HG03442 (cell line): Measurements from ENCODE around the gene AIMP1.
"Not testable (repeated sequence)": the region's sequence is repeated elsewhere in the genome, so short reads cannot be mapped to it uniquely, and the experiment has no call there.

Experiments used
- ATAC-seq: cut with Tn5 transposase; IDR thresholded peaks from one replicate; pipeline ENCODE4 v1.9.1; 2021; ENCODE audit warnings: mild to moderate bottlenecking, moderate library complexity; ENCODE audit not compliant: unreplicated experiment

AIMP1 gene

DNA sequence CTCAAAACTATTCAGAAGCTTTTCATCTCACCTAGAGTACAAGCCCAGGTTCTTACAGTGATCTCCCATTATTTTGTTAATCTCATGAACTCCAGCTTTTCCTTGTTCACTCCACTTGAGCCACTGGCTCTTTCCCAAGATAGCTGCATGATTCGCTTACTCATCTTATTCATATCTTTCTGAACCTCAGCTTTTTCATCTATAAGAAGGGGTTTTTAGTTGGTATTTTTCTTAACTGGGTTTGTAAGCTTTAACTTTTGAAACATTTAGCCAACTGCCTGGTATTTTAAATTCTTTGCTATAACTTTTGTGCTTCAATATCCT is 28.3 kb downstream of the AIMP1 start:
- no peak for ATAC-seq

DNA sequence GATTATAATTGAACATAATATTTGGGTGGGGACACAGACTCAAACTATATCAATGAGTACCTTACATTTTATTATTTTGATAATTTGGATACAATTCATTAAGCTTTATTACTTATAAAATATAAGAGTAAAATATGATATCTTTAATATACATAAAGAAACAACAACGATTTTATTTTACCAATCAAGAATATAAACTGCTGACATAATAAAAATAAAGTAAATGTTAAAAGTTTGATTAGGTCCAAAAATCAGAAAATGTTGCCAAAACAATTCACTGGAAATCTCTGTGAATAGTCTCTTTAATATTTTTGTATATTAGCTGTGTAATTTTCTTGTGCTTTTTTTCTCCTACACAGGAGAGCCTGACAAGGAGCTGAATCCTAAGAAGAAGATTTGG is 30.8 kb downstream of the AIMP1 start:
- ATAC-seq, result no peak

DNA sequence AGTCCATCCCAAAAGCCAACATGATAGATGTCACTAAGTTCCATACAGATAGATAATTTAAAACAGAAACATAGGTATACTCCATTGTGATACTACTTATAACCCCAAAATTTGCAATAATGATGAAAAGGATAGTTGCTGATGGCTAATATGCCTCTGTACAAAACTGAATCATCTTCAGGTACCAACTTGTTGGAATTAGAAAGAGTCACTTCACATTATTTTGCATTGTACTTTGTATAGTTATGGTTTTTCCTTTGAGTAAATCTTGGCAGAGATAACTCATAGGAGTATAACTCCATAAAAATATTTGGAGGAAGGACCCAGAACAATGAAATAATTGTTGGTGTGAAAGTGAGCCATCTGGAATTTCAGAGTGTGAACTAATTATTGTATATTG is 34.7 kb downstream of the AIMP1 start:
- no peak for ATAC-seq

DNA sequence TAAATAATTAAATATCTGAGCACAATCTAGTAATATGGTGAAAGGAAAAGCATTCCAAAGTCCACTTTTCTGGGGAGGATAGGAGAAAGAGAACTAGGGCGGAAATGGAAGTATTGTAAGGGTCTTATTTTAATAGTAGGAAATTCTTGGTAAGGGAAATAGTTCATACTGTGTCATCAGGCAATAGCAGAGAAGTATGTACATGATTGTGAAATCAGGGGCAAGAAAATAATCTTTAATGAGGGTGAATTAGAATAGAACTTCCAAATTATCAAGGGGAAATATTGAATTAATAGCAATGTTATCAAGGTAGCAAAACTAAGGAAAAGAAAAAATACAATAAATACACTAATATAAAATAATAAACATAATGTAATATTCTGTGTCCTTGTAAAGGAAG is 37.4 kb downstream of the AIMP1 start:
- ATAC-seq, result no peak

DNA sequence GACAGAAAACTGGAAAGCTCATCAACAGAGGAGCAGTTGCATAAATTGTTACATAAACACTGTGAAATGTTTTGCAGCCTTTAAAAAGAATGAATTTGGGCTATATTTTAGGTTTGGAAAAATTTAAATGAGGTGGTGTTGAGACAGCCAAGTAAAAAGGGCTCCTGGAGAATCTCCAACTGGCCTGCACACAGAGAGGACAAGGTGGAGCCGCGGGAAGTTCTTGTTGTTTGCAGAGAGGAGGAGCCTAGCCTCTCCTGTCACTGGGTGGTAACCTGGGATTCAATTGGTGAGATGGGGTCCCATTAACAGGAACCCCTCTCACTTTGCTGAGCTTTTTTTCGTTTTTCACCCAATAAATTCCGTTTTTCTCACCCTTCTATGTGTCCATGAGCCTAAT is 38.8 kb downstream of the AIMP1 start:
- ATAC-seq, result no peak

DNA sequence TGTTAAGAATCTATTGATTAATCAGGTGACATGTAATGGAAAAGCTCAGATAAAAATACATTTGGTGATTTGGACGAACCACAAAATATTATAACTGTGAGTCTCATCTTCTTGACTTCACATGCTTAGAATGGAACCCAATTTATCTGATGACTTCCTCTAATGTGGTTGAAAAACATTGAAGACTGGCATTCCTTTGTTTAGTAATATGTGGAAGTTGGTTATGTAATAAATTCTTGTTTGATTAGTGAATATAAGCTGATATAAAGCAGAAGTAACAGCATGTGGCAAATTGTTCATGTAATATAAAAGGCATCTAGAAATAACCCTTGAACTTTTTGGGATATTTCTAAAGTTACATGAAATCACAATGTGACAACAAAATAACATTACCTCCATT is 42.5 kb downstream of the AIMP1 start:
- no peak for ATAC-seq

DNA sequence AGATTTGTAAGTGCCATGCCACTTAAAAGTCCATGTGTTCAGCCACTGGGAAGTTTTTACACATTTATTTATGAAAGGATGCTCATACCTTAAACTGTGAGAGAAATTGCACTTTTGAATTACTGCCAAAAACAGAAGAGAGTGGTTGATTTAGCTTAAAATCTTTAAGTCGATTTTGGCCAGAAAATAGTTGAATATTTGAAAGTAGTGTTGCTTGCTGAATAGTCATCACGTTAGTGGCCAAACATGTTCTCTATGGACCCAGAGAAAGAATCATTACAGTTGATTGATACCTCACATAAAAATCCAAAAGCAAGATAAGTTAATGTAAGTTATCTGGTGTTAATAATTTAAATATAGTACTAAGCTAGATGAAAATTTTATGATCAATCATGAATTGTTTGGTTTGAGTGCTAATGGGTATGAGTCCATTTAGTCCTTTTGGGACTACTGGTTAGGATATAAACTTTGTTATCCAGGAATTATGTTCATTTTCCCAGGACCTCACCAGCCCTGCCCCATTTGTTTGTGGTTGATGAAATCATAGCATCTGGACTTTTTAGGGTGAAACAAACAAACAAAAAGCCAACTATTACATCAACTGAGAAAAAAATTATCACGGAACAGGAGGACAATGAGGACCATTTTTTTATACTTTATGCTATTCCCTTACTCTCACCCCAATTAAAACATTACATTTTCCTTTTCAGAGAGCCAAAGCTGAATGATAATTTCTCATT is 45.9 kb downstream of the AIMP1 start:
- no peak for ATAC-seq

DNA sequence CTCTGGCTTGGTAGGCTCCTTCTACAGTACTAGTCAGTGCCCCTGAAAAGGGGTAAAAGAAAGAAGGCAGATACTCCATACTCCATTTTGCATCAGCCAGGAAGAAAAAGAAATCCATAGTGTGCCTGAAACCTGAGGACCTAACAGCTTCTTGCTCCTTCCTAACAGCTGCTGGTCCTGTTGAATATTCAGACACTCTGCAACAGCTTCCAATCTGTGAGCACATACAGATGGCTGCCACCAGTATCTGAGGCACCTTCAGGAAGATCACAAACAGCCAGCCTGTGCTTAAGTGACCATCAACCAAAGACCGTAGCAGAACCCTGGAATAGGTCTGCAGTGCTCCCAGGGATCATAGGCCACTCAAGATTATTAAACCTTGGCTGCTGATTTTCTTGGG is 47.9 kb downstream of the AIMP1 start:
- ATAC-seq, result no peak

DNA sequence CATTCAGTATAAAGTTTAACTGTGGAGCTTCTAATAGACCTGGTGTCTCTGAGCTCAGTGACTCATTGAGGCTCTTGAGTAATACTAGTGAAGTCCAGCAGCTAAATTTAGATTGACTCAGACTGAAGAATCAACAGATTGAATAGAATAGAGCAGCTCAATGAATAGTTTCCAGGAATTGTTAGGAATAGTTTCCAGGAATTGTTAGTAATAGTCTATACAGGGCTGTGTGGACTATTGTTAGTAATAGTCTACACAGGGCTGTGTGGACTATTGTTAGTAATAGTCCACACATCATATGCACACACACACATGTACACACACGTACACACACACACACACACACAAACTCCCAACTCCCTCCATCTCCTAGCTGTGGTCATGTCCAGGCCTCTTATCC is 49.3 kb downstream of the AIMP1 start:
- ATAC-seq, result no peak

DNA sequence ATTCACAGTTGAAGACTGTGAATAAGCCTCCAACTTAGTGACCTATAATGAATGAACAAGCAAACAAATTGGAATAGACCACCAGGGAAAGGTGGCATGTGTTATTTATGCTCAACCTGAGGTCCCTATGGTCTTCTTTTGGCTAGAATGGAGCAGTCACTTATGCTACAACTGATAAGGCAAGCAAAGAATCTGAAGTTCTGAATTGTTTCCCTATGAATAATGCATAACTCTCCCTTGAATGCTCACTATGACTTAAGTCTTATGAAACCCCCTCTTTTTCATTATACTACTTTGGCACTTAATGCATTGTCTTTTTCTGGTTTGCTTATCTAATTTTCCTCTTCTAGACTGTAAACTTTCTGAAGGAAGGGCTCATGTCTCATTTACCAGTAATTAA is 49.7 kb downstream of the AIMP1 start:
- ATAC-seq, result no peak

DNA sequence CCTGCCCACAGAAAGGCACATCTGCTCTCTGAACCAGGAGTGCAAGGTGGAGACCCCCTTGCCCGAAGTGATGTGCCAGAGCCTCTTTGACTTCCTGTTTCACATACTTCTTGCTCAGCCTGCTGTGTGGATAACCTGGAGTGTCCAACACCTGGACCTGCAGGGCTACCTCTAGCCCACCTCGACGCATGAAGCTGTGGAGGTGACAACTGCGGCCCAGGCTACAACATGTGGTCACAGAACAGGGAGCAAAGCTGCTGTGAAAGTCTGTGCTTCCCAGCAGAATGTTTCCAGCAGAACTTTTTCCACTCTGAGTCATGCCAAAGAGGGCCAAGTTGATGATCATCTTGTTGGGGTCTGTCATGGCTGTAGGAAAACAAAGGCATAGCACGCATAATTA is 50.7 kb downstream of the AIMP1 start:
- no peak for ATAC-seq

DNA sequence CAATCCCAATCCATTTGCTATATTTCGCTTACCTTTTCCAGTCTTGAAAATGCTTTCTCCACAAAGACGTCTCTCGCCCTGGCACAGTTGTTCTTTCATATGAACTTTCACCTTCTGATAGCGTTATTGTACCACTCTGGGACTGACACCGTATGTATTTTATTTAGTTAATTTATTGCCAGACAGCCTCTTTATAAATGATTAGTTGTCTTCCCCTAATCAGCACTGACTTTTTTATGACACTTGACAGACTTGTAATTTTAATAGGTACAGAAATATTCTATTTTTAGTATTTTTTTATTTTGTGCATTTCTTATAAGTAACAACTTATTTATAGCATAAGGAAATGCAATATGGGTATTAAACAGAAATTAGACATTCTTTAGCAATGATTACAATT is 52.3 kb downstream of the AIMP1 start, which contains the start of gene GIMD1:
Gene GIMD1 (minus strand): TSS at position 101 of the 400 bp plus-strand sequence. CDS start 1,343 bp downstream, outside the sequence.
- ATAC-seq, result no peak

DNA sequence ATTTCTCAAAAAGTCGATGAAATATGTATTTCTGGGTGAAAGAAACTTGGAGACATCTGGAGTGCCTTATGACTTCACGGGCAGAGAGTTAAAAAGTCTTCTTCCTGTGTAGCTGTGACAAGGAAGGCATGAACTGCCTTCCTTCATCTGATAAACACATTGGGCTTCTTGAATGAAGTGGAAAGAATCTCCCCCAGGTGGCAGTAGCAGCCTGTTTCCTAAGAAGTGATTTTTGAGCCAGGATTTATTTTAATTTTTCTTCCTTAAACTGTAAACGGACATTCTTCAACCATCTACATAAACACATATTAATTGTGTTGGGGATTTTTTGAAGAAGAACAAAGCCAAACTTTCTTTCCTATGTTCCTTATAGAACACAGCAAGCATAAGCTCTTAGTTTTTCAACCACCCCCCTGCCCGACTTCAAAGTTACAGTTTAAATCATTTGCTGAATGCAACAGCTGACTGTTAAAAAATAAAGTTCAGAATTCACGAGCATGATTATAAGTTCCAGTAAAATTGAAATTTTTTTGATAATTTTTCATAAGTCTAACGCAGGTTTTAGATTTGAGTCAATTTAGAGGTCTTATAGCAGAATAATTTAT is 53.2 kb downstream of the AIMP1 start:
- ATAC-seq, result peak; percentile 80

DNA sequence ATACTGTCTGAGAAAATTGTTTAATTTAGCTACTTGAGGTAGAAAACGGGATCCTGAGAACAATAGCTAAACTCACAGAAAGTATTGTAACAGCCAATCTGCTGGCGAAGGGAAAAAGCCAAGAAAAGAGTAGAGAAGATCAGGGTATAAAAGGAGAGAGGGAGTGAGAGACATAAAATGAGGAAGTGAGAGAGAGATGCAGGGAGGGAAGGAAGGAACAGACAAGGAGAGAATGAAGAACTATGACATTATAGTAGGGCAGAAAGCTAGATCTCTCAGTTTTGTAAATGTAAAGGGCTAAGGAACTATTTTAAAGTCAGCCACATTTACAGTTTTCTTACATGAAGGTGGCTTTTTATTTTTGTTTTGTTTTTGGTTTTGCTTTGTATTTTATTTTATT is 53.9 kb downstream of the AIMP1 start:
- no peak for ATAC-seq

DNA sequence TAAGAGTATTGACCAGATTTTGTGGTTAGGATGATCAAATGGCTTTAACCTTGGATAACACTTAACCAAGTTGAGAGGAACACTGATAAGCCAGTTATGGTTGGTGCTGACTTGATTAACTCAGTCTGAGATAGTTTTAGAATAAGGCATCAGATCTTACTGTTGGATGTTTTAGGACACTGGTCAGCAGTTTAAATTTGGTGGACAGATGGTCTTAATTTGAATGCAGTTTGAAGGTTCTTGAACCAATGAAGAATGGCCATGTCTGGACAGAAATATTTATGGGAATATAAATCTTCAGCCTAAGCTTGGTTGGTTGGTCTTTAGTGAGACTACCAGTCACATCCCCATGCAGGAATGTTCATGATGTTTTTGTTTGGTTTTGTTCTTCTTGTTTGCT is 54.8 kb downstream of the AIMP1 start:
- no peak for ATAC-seq

DNA sequence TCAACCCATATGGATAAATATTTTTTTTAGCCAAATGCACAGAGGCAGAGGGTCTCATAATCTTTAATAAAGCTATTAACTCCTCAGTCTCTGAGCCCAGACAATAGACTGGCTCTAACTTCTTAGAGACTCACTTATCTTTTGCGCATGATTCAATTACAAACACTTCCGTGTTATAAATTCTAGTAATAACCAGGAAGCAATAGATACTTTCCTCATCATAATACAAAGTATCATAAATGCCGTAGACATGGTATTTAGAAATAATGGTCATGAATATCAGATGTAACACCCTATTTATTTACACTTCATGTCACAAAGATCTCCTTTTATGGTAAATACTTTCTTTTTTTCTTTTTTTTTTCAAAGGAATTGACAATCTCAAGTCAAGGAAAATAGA is 56.7 kb downstream of the AIMP1 start:
- ATAC-seq, result no peak

DNA sequence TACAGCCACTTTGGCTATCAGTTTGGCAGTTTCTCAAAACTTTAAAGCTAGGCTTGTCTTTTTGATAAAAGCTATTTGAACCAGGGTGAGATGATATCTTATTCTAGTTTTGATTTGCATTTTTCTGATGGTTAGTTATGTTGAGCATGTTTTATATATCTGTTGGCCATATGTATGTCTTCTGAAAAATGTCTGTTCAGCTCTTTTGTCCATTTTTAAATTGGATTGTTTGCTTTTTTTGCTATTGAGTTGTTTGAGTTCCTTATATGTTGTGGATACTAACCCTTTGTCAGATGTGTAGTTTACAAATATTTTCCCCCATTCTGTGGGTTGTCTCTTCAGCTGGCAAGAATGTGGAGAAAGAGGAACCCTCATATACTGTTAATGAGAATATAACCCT is 63.8 kb downstream of the AIMP1 start:
- ATAC-seq, result no peak

DNA sequence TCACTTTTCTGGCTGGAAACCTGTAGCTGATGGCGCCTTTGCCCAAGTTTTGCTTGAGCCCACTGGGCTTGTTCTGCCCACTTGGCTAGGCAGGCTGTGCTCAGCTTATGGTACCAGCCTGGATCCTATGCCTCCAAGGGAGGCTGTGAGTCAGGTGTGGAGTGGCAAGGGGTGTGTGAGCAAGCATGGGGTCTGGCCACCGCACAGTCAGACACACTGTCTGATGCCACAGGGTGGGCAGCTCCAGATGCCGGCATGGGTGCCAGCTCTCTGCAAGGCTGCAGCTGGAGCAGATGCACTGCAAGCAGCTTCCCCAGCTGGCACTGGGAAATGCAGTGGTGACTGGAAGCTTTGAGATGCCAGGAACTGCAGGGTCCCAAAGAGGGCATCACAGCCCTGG is 68.5 kb downstream of the AIMP1 start:
- ATAC-seq, result no peak

DNA sequence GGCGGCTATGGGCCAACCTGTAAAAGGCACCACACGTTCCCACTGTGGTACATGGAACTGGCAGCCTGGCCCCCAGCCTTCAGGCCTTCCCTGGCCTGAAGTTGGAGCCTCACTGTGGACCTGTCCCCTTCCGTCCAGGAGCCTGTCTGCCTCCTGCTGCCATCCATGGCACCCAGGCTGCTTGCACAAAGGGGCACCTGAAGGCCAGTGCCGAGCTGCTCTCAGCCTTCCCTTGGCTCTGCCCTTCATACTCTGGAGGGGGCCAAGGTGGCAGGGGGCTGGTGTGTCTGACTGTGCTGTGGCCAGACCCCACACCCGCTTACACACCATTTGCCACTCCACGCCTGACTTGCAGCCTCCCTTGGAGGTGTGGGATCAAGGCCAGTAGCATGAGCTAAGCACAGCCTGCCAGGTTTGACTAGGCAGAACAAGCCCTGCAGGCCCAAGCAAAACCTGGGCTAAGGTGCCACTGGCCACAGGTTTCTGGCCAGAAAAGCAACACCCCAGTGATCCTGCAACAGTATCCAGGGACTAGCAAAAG is 69.6 kb downstream of the AIMP1 start:
- no peak for ATAC-seq

DNA sequence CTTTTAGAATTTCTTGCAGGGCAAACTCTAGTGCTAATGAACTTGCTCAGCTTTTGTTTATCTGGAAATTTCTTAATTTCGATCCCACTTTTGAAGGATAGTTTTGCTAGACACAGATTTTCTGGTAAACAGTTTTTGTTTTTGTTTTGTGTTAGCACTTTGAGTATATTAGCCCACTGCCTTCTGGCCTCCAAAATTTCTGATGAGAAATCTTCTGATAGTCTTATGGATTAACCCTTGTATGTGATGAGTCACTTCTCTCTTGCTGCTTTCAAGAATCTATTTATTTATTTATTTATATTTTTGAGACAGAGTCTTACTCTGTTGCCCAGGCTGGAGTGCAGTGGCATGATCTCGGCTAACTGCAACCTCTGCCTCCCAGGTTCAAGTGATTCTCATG is 79.2 kb downstream of the AIMP1 start:
- no peak for ATAC-seq

DNA sequence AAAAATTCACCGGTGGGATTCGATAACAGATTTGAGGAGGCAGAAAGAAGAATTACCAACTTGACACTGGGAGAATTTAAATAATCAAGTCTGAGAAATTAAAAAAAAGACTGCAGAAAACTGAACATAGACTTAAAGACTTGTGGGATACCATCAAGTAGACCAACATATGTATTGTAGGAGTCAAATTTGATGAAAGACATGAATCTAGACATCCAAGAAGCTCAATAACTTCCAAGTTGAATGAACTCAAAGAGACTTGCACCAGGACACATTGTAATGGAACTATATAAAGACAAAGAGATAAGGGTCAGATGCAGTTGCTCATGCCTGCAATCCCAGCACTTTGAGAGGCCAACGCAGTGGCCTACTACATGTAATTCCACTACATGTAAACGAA is 82.5 kb downstream of the AIMP1 start:
- not testable (repeated sequence) for ATAC-seq
